ENCODE data around the gene HELZ. TPM values are rescaled to one million over a fixed set of nuclear protein-coding genes. Genes with fewer than 3 reads are reported as not detected.
"Not testable (repeated sequence)": the region's sequence is repeated elsewhere in the genome, so short reads cannot be mapped to it uniquely, and the experiment has no call there.

HELZ gene
- total and polyA plus RNA-seq, 2 experiments from 2014 or later = 23.9 to 25.4 TPM

DNA sequence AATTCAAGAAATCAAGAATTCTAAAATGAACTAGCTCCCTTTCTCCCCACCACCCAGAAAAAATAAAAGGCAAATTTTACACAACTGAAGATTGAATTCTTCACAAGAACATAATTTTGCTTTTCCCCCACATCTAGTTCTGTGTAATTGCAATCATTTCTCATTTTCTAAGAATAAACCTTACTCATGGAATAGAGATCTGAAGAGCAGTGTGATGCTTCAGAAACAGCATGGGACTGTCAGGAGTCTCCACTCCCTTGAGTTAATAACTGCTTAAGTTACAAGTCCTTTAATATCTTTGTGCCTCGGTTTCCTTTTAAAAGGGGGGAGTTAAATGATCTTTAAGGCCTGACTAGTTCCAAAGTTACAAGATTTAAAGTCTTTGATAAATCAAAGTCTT, 147.0 kb downstream of the HELZ start:
- in situ Hi-C loops (cut with MboI) = no loop called here
- Histone ChIP-seq H3K4me2 (ENCODE audit: unreplicated experiment) (no peak overlapping the region), H3K9me3 (ENCODE audit: low read depth) (no peaks in the 10 kb centered on the region), H3K27me3 (replicated peaks; ENCODE audit: insufficient read depth) (no peaks in the 10 kb centered on the region), H3K4me3 (no peak overlapping the region), H4K20me1 (ENCODE audit: insufficient read depth) (peaks cover 27% of the 10 kb centered on the region), H3K79me2 (ENCODE audit: insufficient read depth) (peaks cover 81% of the 10 kb centered on the region), H3F3A (ENCODE audit: insufficient read depth) (peaks cover 15% of the 10 kb centered on the region), H3K36me3 (ENCODE audit: low read depth) (no peaks in the 10 kb centered on the region), H2AFZ (no peak overlapping the region), H3K27ac (no peak overlapping the region), H3K4me1 (ENCODE audit: insufficient read depth) (peaks cover 11% of the 10 kb centered on the region), H3K9me2 (ENCODE audit: insufficient read depth) (no peaks in the 10 kb centered on the region), H3K9ac (no peak overlapping the region)
- TF ChIP-seq EZH2phosphoT487 (IDR thresholded peaks at IDR 0.05; ENCODE audit: insufficient read depth, low read depth) (no peak), EZH2 (IDR thresholded peaks at IDR 0.05; ENCODE audit: insufficient read depth, poor library complexity, severe bottlenecking) (no peak)
- 100% methylated on average over 1 of the region's 1 CpG for WGBS, 2 experiments (ENCODE audit: low coverage in 1 of 2, low lambda C conversion rate in 2 of 2, missing lambda C conversion rate in 2 of 2)
- no peak for DNase-seq

DNA sequence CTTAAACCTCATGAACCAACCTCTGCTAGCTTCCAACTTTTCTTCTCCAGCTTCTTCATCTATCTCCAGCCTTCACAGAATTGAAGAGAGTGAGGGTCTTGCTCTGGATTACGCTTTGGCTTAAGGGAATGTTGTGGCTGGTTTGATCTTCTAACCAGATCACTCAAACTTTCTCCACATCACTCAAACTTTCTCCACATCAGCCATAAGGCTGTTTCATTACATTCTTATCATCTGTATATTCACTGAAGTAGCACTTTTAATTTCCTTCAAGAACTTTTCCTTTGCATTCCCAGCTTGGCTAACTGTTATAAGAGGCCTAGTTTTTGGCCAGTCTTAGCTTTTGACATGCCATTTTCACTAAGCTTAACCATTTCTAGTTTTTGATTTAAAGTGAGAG, 148.4 kb downstream of the HELZ start:
- Histone ChIP-seq H3K4me2 (ENCODE audit: unreplicated experiment) (no peak overlapping the region), H3K9ac (no peak overlapping the region), H3K27me3 (replicated peaks; ENCODE audit: insufficient read depth) (no peaks in the 10 kb centered on the region)

DNA sequence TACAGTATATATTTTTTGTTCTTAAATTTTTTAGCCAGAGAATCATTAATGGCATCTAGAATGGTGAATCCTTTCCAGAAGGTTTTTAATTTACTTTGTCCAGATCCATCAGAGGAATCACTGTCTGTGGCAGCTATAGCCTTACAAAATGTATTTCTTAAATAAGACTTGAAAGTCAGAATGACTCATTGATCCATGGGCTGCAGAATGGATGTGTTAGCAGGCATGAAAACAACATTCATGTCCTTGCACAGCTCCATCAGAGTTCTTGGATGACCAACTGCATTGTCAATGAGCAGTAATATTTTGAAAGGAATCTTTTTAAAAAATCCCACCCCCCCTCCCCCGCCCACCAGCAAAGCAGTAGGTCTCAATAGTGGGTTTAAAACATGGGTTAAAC, 149.2 kb downstream of the HELZ start:
- H3K9ac ChIP-seq = no peak overlapping the region
- no peak for TF ChIP-seq EZH2 (IDR thresholded peaks at IDR 0.05; ENCODE audit: insufficient read depth, poor library complexity, severe bottlenecking)
- TF ChIP-seq EZH2phosphoT487 (IDR thresholded peaks at IDR 0.05; ENCODE audit: insufficient read depth, low read depth) = no peak
- H3K27me3 ChIP-seq (replicated peaks; ENCODE audit: insufficient read depth) = no peaks in the 10 kb centered on the region
- H2AFZ ChIP-seq = no peak overlapping the region
- H3K79me2 ChIP-seq (ENCODE audit: insufficient read depth) = peaks cover 82% of the 10 kb centered on the region
- H3K36me3 ChIP-seq (ENCODE audit: low read depth) = no peaks in the 10 kb centered on the region
- H3K9me3 ChIP-seq (ENCODE audit: low read depth) = no peaks in the 10 kb centered on the region
- no peak overlapping the region for H3K4me3 ChIP-seq
- H4K20me1 ChIP-seq (ENCODE audit: insufficient read depth) = peaks cover 14% of the 10 kb centered on the region
- H3F3A ChIP-seq (ENCODE audit: insufficient read depth) = peaks cover 15% of the 10 kb centered on the region
- peak; percentile 48 for DNase-seq
- in situ Hi-C loops (cut with MboI) = no loop called here
- 65 to 91% methylated on average over 1 of the region's 1 CpG for WGBS, 2 experiments (ENCODE audit: low coverage in 1 of 2, low lambda C conversion rate in 2 of 2, missing lambda C conversion rate in 2 of 2)
- H3K4me2 ChIP-seq (ENCODE audit: unreplicated experiment) = peak overlapping the region; percentile 22
- H3K4me1 ChIP-seq (ENCODE audit: insufficient read depth) = peaks cover 11% of the 10 kb centered on the region
- H3K9me2 ChIP-seq (ENCODE audit: insufficient read depth) = no peaks in the 10 kb centered on the region
- peak overlapping the region; percentile 55 for H3K27ac ChIP-seq

More for the DNA sequence above, 148.4 kb downstream of the HELZ start:
- no peak for DNase-seq
- H3K4me3 ChIP-seq = no peak overlapping the region
- H3K4me1 ChIP-seq (ENCODE audit: insufficient read depth) = peaks cover 11% of the 10 kb centered on the region
- H3F3A ChIP-seq (ENCODE audit: insufficient read depth) = peaks cover 15% of the 10 kb centered on the region
- TF ChIP-seq EZH2 (IDR thresholded peaks at IDR 0.05; ENCODE audit: insufficient read depth, poor library complexity, severe bottlenecking) (no peak), EZH2phosphoT487 (IDR thresholded peaks at IDR 0.05; ENCODE audit: insufficient read depth, low read depth) (no peak)
- no peak overlapping the region for H3K27ac ChIP-seq
- WGBS, 2 experiments (ENCODE audit: low coverage in 1 of 2, low lambda C conversion rate in 2 of 2, missing lambda C conversion rate in 2 of 2) = 100% methylated on average over 1 of the region's 1 CpG
- H4K20me1 ChIP-seq (ENCODE audit: insufficient read depth) = peaks cover 16% of the 10 kb centered on the region
- in situ Hi-C loops (cut with MboI) = no loop called here
- no peaks in the 10 kb centered on the region for H3K36me3 ChIP-seq (ENCODE audit: low read depth)
- peaks cover 80% of the 10 kb centered on the region for H3K79me2 ChIP-seq (ENCODE audit: insufficient read depth)
- H3K9me2 ChIP-seq (ENCODE audit: insufficient read depth) = no peaks in the 10 kb centered on the region
- H3K9me3 ChIP-seq (ENCODE audit: low read depth) = no peaks in the 10 kb centered on the region
- H2AFZ ChIP-seq = no peak overlapping the region

DNA sequence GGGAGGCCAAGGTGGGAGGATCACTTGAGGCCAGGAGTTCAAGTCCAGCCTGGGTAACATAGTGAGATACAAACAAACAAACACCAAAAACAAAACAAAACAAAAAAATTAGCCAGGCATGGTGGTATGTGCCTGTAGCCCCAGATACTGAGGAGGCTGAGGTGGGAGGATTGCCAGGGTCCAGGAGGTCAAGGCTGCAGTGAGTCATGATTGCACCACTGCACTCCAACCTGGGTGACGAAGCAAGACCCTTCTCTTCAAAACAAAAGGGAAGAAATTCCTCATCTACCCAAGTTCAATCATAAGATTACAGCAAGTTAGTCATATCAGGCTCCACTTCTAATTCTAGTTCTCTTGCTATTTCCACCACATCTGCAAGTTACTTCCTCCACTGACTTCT, 149.7 kb downstream of the HELZ start:
- H3K9me2 ChIP-seq (ENCODE audit: insufficient read depth); H3K36me3 ChIP-seq (ENCODE audit: low read depth); H2AFZ ChIP-seq; H3K27me3 ChIP-seq (replicated peaks; ENCODE audit: insufficient read depth); H3K4me3 ChIP-seq; H3K9ac ChIP-seq; in situ Hi-C loops (cut with MboI); H3K9me3 ChIP-seq (ENCODE audit: low read depth): not testable (repeated sequence)
- Histone ChIP-seq H3K4me2 (ENCODE audit: unreplicated experiment) (peak overlapping the region; percentile 22), H3K4me1 (ENCODE audit: insufficient read depth) (peaks cover 11% of the 10 kb centered on the region), H3K27ac (peak overlapping the region; percentile 65), H3K79me2 (ENCODE audit: insufficient read depth) (peaks cover 81% of the 10 kb centered on the region), H3F3A (ENCODE audit: insufficient read depth) (peaks cover 15% of the 10 kb centered on the region), H4K20me1 (ENCODE audit: insufficient read depth) (peaks cover 14% of the 10 kb centered on the region)
- 14 to 17% methylated on average over 1 of the region's 1 CpG for WGBS, 2 experiments (ENCODE audit: low coverage in 1 of 2, low lambda C conversion rate in 2 of 2, missing lambda C conversion rate in 2 of 2)
- peak; percentile 64 for DNase-seq

DNA sequence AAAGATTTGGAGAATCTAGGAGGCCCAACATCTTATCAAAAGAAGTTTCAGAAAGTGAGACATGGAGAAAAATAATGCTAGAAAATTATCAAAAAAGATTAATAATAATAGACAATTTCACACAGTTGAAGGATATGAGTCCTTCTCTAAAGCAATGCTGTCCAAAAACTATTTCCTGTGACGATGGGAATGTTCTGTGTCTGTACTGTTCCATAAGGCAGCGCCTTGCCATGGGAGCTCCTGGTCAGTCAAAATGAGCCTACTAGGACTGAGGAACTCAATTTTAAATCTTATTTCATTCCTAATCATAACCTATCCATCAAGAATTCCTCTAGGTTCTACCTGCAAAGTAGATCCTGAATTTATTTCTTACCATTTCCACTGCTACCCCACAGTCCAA, 151.6 kb downstream of the HELZ start:
- no peak overlapping the region for H3K9ac ChIP-seq
- WGBS, 2 experiments (ENCODE audit: low coverage in 1 of 2, low lambda C conversion rate in 2 of 2, missing lambda C conversion rate in 2 of 2) = 81 to 83% methylated on average over 2 of the region's 2 CpGs
- H3K4me2 ChIP-seq (ENCODE audit: unreplicated experiment) = no peak overlapping the region
- no peaks in the 10 kb centered on the region for H3K27me3 ChIP-seq (replicated peaks; ENCODE audit: insufficient read depth)
- peaks cover 75% of the 10 kb centered on the region for H3K79me2 ChIP-seq (ENCODE audit: insufficient read depth)
- in situ Hi-C loops (cut with MboI) = no loop called here
- no peak for DNase-seq
- no peak for TF ChIP-seq EZH2 (IDR thresholded peaks at IDR 0.05; ENCODE audit: insufficient read depth, poor library complexity, severe bottlenecking)
- no peak overlapping the region for H2AFZ ChIP-seq
- no peaks in the 10 kb centered on the region for H3K9me2 ChIP-seq (ENCODE audit: insufficient read depth)
- peaks cover 11% of the 10 kb centered on the region for H3K4me1 ChIP-seq (ENCODE audit: insufficient read depth)
- no peak overlapping the region for H3K4me3 ChIP-seq
- peaks cover 13% of the 10 kb centered on the region for H4K20me1 ChIP-seq (ENCODE audit: insufficient read depth)
- H3F3A ChIP-seq (ENCODE audit: insufficient read depth) = peaks cover 15% of the 10 kb centered on the region
- H3K27ac ChIP-seq = no peak overlapping the region
- no peaks in the 10 kb centered on the region for H3K9me3 ChIP-seq (ENCODE audit: low read depth)
- H3K36me3 ChIP-seq (ENCODE audit: low read depth) = no peaks in the 10 kb centered on the region

DNA sequence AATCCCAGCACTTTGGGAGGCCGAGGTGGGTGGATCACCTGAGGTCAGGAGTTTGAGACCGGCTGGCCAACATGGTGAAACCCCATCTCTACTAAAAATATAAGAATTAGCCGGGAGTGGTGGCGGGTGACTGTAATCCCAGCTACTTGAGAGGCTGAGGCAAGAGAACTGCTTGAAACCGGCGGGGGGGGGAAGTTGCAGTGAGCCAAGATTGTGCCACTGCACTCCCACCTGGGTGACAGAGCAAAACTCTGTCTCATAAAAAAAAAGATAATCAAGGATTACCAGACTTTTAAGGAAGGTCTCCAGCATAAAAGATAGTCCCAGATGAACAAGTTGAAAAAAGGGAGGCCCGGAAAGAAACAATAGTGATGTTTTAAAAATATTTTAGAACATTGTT, 152.3 kb downstream of the HELZ start:
- DNase-seq; H3K9me2 ChIP-seq (ENCODE audit: insufficient read depth); H3K4me3 ChIP-seq; H3K4me2 ChIP-seq (ENCODE audit: unreplicated experiment); in situ Hi-C loops (cut with MboI); H2AFZ ChIP-seq; H3K9ac ChIP-seq; H3K36me3 ChIP-seq (ENCODE audit: low read depth); H3K27me3 ChIP-seq (replicated peaks; ENCODE audit: insufficient read depth); H3K9me3 ChIP-seq (ENCODE audit: low read depth); H3K27ac ChIP-seq: not testable (repeated sequence)
- peaks cover 11% of the 10 kb centered on the region for H3K4me1 ChIP-seq (ENCODE audit: insufficient read depth)
- H3F3A ChIP-seq (ENCODE audit: insufficient read depth) = peaks cover 15% of the 10 kb centered on the region
- peaks cover 75% of the 10 kb centered on the region for H3K79me2 ChIP-seq (ENCODE audit: insufficient read depth)
- WGBS, 2 experiments (ENCODE audit: low coverage in 1 of 2, low lambda C conversion rate in 2 of 2, missing lambda C conversion rate in 2 of 2) = 92 to 96% methylated on average over 6 to 7 of the region's 7 CpGs
- H4K20me1 ChIP-seq (ENCODE audit: insufficient read depth) = peaks cover 10% of the 10 kb centered on the region
